GM03348 (cell line): ENCODE measurements around the gene OR52B2.

Source experiments
- DNase-seq: peaks from one replicate; pipeline ENCODE4 v3.0.0; 2012; ENCODE audit warnings: low spot score

Gene OR52B2

DNA sequence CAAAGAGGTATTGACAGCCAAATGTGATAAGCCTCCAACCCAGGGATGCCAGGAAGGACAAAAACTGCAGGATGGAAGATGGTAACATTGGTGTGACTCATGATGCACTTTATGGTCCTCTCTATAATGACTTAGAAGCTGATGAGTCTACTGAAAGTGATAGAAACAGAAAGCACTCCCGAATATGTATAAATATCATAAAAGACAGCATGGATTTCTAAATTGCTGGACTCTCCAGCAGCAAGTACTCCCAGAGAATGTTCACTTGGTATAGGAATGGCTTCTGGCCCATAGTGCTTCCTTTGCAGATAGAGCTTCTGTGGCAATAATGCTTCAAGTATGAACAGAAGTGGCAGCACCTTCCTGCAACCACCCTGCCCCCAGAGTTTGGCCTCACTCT, at the start of gene OR52B2:
Gene OR52B2, minus strand, starts transcription at position 101 of the 400 bp plus-strand sequence. Its CDS starts 0 bp downstream, at position 101.
- no peak for DNase-seq

DNA sequence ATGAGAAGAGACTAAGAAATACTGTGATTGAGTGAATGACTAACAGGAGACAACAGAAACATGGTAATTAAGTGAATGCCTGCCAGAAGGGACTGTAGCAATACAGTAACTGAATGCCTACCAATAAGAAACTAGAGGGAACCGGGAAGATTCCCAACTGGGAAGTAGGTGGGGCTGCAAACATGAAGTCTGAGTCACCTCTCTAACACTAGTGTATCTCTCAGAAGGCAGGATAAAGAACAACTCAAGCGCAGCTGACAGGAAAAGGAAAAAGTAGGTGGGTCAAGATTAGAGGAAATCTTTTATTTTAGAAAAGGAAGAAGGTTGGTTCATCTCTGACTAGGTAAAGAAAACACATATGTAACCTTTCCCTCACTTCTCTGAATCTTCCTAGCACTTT, 49.2 kb upstream of the OR52B2 start:
- peak; percentile 92 for DNase-seq

DNA sequence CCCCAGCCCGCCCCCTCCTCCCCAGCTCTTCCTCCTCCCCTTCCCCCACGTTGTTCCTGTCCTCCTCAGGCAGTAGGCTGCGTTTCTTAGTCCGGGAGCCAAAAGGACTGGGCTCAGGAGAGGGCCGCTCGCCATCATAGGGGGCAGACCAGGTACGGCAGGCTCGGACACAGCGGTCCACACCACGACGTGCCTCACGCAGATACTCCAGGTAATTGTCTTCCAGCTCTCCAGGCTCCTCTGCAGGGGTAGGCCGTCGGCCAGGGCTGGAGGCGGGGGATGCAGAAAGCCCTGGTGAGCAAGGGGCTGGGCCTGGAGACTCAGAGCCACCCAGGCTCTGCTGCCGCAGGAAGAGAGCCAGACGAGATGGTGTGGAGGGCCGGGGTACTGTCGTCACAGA, 47.6 kb upstream of the OR52B2 start:
- no peak for DNase-seq

DNA sequence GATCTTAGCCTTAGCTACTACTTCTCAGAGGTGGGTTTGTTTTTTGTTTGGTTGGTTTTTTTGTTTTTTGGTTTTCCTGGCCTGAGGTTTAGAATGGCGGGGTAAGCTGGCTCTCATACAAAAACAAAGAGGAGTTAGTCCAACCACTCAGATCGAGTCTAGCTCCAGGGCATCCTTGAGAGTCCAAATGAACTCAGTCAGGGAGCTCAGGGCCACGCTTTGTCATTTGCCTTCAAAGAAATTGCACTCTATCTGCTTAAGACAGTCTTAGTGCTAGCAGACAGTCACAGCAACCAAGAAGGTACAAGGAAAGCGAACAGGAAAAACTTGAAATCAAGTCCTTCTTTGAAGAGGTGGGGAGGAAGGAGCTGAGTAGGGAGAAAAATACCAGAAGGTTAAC, 46.4 kb upstream of the OR52B2 start:
- no peak for DNase-seq

DNA sequence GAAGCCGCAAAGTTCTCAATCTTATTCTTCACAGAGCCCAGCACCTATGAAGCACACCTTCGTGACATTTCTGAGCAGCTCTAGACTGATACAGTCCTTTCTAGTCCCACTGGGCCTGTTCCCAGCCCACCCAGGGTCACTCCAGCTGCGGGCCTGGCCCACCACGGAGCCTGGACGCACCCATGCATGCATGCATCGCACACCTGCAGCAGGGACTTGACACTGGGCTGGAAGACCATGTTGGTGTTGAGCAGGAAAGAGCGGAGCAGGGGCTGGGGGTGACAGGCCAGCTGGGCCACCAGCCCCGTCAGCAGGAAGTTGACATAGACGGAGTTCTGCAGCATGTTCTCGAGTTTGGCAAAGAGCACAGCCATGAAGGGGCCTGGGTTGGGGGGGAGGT, 44.4 kb upstream of the OR52B2 start:
- no peak for DNase-seq

DNA sequence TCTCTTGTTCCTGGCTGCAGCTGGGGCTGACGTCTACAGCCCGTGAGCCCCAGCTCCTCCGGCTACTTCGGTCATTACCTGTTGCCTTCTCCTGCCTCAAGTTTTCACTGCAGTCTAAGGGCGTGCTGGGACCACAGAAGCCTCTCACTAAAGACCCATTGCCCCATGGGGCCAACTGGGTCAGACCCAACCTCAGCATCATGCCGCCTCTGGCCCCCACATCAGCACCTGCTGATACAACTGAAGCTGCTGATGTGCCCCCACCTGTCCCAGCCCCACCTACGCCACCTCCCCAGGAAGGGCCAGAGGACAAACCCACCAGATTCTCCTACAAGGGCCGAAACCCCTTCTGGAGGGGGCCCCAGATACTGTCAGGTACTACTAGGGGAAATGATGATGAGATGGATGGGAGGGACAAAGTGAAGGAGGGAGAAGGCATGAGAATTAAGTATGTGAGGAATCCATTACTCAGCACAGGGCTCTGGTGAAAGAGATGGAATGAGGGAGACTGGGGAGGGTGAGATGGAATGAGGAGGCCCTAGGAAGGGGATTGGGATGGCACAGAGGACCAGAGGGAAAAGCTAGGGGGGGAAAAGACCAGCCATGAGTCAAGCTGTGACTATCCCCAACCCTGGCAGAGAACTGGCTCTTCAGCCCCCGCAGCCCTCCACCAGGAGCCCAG, 40.3 kb upstream of the OR52B2 start:
- peak; percentile 35 for DNase-seq

DNA sequence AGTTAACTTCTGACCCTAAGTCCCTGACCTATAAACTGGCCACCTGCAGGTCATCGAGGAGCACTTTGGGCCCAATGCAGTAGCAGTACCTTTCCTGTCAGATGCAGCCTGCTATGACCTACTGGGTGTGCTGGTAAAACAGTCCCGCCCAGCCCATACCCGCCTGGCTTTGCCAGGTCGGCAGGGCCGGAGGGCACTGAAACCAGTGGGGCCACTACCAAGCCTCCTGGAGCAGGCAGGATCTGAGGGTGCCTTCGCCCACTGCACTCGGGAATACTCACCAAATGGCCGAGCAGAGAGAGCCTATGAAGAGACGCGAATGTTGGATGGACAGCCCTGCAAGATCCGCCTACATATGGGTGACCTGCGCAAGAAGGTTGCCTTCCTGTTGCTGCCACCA, 39.7 kb upstream of the OR52B2 start:
- DNase-seq: no peak

DNA sequence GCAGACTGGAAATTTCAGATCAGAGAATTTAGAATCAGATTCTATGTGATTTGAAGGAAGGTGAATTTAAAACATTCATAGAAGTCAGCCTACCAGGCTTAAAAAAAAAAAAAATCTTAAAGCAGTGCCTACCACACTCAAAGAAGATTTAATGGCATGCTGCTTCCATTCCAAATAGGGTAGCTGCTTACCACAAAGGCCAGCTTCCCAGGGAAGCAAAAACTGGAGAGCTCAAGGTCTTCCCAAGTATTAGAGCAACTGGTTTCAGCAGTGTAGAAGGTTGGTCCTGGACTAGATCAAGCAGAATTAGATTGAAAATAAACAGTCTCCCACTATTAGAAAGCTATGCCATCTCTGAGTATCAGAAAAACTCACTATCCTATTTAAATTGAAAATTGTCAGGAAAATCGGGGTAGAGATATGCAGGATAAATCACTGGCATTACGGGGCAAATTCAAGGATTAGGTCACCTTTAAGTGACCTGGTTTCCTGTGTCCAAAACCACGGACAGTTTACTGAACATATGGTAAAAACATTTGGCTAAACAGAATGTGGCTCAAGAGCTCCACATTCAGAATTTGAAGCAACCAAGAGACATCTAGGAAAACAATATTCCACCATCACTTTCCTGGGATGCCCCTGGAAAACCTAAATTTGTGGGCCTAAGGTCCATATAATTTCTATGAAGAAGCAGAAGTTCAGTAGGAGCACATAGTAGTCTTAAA, 36.5 kb upstream of the OR52B2 start:
- no peak for DNase-seq

DNA sequence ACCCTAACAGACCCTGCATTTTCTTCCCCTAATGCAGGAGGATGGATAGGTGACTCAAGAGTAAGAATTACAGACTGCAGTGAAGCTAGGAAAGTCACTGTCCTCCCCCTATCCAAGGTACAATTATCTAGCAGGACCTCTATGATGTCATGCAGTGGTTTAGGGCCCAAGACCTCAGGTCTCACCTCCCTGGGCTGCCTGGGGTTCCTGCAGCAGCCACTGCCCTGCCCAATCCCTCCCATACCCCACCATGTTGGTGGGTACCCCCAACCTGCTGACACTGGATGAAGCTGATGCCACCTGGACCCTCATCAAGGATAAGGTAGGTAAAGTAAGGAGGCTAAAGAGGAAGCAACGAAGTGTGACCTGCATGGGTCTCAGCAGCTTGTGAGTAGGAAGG, 35.2 kb upstream of the OR52B2 start, which contains the start of gene C11orf42:
Gene C11orf42, plus strand, starts transcription at position 192 of the 400 bp plus-strand sequence. Its CDS starts 59 bp downstream, at position 251.
- DNase-seq: no peak

DNA sequence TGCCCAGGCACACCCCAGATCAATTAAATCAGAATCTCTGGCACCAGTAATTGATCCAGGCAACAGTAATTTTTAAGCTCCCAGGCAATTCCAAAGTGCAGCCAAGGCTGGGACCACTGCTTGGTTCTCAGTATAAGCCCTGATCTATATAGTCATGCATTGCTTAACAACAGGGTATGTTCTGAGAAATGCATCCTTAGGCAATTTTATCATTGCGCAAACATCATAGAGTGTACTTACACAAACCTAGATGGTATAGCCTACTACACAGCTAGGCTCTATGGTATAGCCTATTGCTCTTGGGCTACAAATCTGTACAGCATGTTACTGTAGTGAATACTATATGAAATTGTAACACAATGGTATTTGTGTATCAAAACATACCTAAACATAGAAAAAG, 34.6 kb upstream of the OR52B2 start:
- no peak for DNase-seq

DNA sequence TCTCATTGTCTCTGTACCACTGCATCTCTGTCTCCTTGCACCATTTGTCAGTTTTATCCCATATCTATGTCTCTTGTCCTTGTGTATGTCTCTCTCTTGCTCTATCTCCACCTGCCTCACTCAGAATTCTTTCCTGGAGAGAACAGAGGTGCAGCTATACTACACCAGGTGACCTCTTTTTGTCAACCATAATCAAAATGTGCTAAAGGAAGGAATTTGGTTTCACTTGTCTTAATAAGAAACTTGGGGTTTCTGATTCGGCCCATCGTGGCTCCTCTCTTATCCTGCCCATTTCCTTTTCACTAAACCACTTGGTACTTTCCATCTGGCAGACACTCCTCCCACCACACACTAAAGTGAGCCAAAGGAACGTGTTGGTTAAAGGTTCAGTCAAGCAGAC, 33.2 kb upstream of the OR52B2 start:
- DNase-seq: no peak

DNA sequence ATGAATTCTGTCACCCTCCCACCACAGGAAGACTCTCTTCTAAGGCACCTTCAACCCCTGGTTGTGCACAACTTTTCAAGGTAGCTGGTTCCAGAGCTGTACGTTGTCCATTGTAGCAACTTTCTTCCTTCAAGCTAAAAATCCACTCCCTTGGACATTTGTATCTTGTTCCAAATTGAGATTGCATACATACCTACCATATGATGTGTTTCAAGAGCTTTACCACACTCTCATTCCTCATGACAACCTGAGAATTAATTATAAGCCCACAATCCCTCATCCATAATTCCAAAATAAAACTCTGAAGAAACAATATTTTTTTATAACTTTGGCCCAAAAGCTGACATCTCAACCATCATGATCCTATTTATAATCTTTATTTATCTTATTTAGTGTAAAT, 31.9 kb upstream of the OR52B2 start:
- DNase-seq: peak; percentile 29

DNA sequence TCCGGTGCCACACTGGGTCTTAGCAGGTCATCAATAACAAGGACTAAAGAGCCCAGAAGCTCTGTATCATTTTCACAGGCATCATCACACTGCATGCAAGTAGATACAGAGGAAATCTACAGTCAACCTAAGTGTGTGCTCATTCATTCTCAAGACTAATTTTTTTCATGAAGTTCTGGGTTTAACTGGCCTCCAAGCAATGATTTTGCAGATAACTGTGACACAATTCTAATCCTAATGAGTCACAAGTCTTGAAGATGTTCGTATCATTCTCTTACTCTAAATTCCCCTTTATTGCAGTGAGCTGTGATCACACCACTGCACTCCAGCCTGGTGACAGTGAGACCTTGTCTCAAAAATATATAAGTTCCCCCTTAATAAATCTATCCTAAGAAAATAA, 31.4 kb upstream of the OR52B2 start:
- DNase-seq: peak; percentile 16

DNA sequence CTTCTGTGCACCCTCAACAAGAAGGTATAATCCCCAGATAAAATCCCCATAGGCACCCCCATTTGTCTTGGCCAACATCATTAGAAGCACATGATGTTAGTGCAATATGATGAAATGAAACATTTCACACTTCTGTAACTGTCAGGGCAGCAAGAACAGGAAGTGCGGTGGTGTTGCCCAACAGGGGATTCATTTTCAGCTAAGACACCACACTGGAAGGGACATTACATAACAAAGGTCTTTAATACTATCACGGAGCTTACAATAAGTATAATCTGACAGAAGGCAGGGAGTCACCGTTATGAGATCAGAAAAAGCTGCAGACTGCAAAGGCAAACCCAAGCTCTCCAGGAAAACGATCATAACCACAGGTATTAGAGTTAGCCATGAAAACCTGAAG, 30.8 kb upstream of the OR52B2 start:
- DNase-seq: no peak

DNA sequence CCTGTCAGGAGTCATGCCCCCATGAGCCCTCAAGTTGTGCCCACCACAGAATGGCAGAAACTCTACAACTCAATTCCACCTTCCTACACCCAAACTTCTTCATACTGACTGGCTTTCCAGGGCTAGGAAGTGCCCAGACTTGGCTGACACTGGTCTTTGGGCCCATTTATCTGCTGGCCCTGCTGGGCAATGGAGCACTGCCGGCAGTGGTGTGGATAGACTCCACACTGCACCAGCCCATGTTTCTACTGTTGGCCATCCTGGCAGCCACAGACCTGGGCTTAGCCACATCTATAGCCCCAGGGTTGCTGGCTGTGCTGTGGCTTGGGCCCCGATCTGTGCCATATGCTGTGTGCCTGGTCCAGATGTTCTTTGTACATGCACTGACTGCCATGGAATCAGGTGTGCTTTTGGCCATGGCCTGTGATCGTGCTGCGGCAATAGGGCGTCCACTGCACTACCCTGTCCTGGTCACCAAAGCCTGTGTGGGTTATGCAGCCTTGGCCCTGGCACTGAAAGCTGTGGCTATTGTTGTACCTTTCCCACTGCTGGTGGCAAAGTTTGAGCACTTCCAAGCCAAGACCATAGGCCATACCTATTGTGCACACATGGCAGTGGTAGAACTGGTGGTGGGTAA, 29.2 kb upstream of the OR52B2 start, which contains the start of gene OR52W1:
Gene OR52W1, plus strand, starts transcription at position 51 of the 637 bp plus-strand sequence. Its CDS starts 0 bp downstream, at position 51.
- no peak for DNase-seq

DNA sequence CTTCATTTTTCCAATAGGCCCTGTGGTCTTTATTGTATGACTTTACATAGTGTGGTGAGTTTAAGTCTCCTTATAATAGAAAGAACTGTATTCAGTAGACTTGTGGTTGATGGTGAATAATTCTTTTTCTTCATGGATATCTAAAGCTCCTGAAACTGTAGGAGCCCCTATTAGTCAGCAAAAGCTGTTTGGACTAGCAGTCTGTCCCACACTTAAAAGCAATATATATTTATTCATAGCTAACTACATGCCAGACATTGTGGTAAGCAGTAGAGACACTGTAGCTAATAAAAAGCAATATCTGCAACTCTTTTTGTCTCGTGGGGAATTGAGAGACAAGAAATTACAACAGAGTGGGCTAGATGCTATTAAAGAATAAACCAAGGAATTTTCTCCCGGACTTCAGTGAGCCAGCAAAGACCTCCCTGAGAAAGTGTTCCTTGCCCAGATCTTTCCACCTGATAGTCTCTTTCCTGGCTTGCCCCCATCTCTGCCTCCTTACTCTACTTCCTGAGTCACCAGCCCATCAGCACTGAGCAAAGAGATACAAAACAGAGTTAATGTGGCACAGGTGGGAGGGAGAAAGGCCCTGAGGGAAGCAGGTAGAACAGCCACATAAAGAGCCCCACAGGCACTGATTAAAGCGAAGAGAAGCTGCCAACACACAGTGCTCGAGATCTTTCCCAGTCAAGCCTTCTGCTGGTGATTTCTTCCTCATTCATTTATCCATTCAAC, 27.5 kb upstream of the OR52B2 start:
- DNase-seq: no peak

DNA sequence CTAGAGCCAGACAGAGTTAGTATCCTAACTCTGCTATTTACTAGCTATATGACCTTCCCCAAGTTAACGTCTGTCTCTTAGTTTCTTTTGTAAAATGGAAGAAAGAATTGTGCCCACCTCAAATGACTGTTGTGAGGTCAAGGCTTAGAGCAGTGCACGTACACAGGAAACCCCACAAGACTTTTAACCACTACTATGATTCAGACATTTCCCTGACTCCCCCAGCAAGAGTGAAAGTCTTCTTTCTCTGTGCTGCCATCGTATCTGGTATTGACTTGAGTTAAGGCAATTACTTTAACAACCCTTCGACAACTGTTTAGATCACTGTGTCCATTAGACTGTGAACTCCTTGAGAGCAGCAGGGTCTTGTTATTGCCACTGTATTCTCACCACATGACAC, 26.3 kb upstream of the OR52B2 start:
- no peak for DNase-seq

DNA sequence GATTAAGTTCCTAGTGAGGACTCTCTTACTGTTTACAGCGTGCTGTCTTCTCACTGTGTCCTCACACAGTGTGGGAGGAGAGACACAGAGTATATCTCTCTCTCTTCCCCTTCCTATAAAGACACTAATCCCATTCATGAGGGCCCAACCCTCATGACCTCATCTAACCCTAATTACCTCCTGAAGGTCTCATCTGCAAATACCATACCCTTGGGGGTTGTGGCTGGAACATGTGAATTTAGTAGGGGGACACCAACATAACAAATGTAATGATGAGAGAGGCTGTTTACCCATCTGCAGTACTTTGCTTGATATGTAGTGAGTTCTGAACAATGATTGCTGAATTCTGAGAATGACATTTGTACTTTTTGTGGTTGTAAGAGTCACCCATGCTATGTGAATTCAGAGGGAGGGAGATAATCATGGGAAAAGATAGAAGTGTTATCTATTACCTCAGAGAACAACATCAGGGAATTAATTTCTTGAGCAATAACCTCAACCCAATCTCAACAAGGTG, 24.0 kb upstream of the OR52B2 start:
- no peak for DNase-seq

DNA sequence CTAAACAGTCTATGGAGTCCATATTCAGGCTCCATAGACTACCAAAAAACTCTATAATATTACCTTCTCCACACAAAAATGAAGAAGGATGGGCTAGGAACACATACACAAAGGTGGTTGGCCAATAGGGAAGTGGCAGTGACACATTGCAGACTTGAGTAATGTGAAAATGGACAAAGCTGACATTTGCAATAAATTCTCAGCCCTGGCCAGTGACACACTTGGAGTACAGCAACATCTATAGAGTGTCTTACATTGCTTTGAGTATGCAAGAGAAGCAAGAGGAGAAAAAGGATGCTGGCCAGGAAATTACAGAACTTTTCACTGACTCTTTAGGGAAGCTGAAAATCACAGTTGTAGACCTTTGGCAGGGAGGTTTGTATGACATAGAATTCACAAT, 21.6 kb upstream of the OR52B2 start:
- DNase-seq: no peak

DNA sequence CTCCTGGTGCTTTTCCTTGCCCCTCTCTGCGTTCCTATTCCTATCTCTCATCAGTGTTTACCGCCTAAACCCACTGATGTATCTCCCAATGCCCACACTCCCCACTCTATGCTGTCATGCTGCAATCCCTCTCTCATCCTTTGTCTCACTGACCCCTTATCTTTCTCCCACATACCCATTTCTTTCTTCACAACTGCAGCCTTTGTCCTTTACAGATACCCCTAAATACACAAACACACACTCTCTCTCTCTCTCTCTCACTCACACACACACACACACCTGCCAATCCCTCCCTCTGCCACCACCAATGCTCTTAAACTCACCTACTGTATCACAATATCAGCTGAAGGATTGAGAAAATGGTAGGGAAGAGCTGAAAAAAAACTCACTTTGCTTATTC, 5.3 kb upstream of the OR52B2 start:
- no peak for DNase-seq

DNA sequence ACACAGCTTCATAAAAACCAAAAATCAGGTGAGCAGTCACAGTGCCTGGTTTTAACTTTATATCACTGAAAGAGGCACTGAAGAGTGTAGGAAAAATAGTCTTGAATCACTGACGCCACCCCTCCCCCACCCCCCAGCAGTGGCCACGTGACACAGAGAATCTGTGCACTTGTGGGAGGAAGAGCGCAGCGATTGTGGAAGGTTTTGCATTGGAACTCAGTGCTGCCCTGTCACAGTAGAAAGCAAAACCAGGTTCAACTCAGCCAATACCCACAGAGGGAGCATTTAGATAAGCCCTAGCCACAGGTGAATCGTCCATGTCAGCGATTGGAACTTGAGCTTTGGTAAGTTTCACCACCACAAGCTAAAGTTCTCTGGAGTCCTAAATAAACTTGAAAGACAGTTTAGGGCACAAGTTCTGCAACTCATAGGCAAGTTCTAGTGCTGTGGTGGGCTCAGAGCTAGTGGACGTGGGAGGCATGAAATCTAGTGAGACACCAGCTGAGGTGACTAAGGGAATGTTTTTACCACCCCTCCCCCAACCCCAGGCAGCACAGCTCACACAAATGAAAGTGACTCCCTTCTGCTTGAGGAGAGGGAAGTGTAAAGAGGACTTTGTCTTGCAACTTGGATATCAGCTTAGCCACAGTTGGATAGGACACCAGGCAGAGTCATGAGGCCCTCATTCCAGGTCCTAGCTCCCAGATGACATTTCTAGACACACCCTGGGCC, 13.3 kb downstream of the OR52B2 start:
- DNase-seq: no peak
